ENCODE measurements around the gene MYL11.

MYL11 gene

GRCh38 chr16:30371248-30371816 lies 3.3 kb upstream of the MYL11 start:
- Histone ChIP-seq H2AFZ (ENCODE audit: low read length, unreplicated experiment) (no peak overlapping the region), H3K79me2 (ENCODE audit: control insufficient read depth, insufficient read depth, low read length, unreplicated experiment) (peaks cover 37% of the 10 kb centered on the region), H3K27ac (ENCODE audit: low read depth, low read length) (peak overlapping the region; percentile 28; the same call in 1 of the 2 replicates), H3K36me3 (ENCODE audit: insufficient read depth, low read length) (peaks cover 3% of the 10 kb centered on the region; the same call in 1 of the 2 replicates), H3K27me3 (ENCODE audit: insufficient read depth, low read length) (no peaks in the 10 kb centered on the region), H3K4me1 (ENCODE audit: control insufficient read depth, insufficient read depth, low read length, unreplicated experiment) (peaks cover 14% of the 10 kb centered on the region), H3K4me3 (ENCODE audit: low read depth, low read length) (peak overlapping the region; percentile 73)

DNA sequence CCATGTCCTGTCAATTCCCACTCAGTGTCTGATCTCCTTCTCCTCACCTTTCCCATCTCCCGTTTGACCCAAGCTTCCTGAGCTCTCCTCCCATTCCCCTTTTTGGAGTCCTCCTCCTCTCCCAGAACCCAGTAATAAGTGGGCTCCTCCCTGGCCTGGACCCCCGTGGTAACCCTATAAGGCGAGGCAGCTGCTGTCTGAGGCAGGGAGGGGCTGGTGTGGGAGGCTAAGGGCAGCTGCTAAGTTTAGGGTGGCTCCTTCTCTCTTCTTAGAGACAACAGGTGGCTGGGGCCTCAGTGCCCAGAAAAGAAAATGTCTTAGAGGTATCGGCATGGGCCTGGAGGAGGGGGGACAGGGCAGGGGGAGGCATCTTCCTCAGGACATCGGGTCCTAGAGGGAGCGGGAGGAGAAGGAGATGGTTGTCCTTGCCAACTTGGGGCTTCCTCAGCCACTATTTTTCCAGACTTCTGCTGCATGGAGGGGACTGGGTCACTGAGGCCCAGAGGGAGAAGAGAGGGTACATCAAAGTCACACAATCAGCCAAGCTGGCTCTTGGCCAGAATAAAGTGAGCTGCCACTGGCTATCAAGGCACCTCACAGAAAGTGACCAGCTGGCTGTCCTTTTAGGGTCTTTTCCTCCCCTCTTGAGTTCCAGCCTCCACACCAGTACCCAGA lies 2.4 kb upstream of the MYL11 start:
- peaks cover 9% of the 10 kb centered on the region for H3K4me1 ChIP-seq (ENCODE audit: control insufficient read depth, insufficient read depth, low read length, unreplicated experiment)
- no peaks in the 10 kb centered on the region for H3K36me3 ChIP-seq (ENCODE audit: insufficient read depth, low read length)
- no peak overlapping the region for H2AFZ ChIP-seq (ENCODE audit: low read length, unreplicated experiment)
- H3K27me3 ChIP-seq (ENCODE audit: insufficient read depth, low read length) = no peaks in the 10 kb centered on the region
- no peak overlapping the region for H3K4me3 ChIP-seq (ENCODE audit: low read depth, low read length)
- peaks cover 28% of the 10 kb centered on the region for H3K79me2 ChIP-seq (ENCODE audit: control insufficient read depth, insufficient read depth, low read length, unreplicated experiment)
- no peak overlapping the region for H3K27ac ChIP-seq (ENCODE audit: low read depth, low read length)

GRCh38 chr16:30372725-30373124 lies 1.9 kb upstream of the MYL11 start:
- H3K79me2 ChIP-seq (ENCODE audit: control insufficient read depth, insufficient read depth, low read length, unreplicated experiment) = peaks cover 23% of the 10 kb centered on the region
- H3K4me3 ChIP-seq (ENCODE audit: low read depth, low read length) = no peak overlapping the region
- H3K36me3 ChIP-seq (ENCODE audit: insufficient read depth, low read length) = no peaks in the 10 kb centered on the region
- H3K27ac ChIP-seq (ENCODE audit: low read depth, low read length) = no peak overlapping the region
- H2AFZ ChIP-seq (ENCODE audit: low read length, unreplicated experiment) = no peak overlapping the region
- no peaks in the 10 kb centered on the region for H3K27me3 ChIP-seq (ENCODE audit: insufficient read depth, low read length)
- H3K4me1 ChIP-seq (ENCODE audit: control insufficient read depth, insufficient read depth, low read length, unreplicated experiment) = peaks cover 6% of the 10 kb centered on the region

DNA sequence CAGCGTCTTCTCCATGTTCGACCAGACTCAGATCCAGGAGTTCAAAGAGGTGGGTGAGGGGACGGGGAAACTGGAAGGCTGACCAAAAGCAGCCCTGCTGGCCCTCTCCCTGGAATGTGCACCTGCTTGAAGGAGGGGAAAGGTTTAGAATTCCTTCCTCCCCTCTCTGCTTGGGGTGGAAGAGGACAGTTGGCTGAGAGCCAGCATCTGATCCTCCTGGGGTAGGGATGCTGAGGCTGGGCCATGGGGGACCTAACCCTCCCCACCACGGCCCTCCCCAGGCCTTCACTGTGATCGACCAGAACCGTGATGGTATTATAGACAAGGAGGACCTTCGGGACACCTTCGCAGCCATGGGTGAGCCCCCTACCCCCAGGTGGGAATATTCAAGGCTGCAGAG lies 1.3 kb downstream of the MYL11 start:
- H3K4me1 ChIP-seq (ENCODE audit: control insufficient read depth, insufficient read depth, low read length, unreplicated experiment) = peaks cover 6% of the 10 kb centered on the region

DNA sequence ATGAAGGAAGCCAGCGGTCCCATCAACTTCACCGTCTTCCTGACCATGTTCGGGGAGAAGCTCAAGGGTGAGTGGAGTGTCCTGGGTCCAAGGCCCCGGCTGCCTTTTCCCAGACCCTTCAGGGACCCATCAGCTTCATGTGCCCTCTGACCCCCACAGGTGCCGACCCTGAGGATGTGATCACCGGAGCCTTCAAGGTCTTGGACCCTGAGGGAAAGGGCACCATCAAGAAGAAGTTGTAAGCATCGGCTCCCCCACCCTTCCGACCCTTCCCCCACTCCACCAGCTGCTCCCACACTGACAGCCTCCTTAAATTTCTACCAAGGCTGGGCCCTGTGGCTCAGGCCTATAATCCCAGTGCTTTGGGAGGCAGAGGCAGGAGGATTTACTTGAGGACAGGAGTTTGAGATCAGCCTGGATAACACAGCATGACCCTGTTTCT lies 1.9 kb downstream of the MYL11 start:
- peaks cover 6% of the 10 kb centered on the region for H3K4me1 ChIP-seq (ENCODE audit: control insufficient read depth, insufficient read depth, low read length, unreplicated experiment)
- H3K36me3 ChIP-seq (ENCODE audit: insufficient read depth, low read length) = no peaks in the 10 kb centered on the region
- no peak overlapping the region for H3K27ac ChIP-seq (ENCODE audit: low read depth, low read length)
- H3K4me3 ChIP-seq (ENCODE audit: low read depth, low read length) = no peak overlapping the region
- no peak overlapping the region for H2AFZ ChIP-seq (ENCODE audit: low read length, unreplicated experiment)
- peaks cover 5% of the 10 kb centered on the region for H3K79me2 ChIP-seq (ENCODE audit: control insufficient read depth, insufficient read depth, low read length, unreplicated experiment)
- H3K27me3 ChIP-seq (ENCODE audit: insufficient read depth, low read length) = no peaks in the 10 kb centered on the region

More for the DNA sequence above, 1.3 kb downstream of the MYL11 start:
- Histone ChIP-seq H3K36me3 (ENCODE audit: insufficient read depth, low read length) (no peaks in the 10 kb centered on the region), H2AFZ (ENCODE audit: low read length, unreplicated experiment) (no peak overlapping the region), H3K79me2 (ENCODE audit: control insufficient read depth, insufficient read depth, low read length, unreplicated experiment) (peaks cover 5% of the 10 kb centered on the region), H3K27ac (ENCODE audit: low read depth, low read length) (no peak overlapping the region), H3K27me3 (ENCODE audit: insufficient read depth, low read length) (no peaks in the 10 kb centered on the region), H3K4me3 (ENCODE audit: low read depth, low read length) (no peak overlapping the region)

DNA sequence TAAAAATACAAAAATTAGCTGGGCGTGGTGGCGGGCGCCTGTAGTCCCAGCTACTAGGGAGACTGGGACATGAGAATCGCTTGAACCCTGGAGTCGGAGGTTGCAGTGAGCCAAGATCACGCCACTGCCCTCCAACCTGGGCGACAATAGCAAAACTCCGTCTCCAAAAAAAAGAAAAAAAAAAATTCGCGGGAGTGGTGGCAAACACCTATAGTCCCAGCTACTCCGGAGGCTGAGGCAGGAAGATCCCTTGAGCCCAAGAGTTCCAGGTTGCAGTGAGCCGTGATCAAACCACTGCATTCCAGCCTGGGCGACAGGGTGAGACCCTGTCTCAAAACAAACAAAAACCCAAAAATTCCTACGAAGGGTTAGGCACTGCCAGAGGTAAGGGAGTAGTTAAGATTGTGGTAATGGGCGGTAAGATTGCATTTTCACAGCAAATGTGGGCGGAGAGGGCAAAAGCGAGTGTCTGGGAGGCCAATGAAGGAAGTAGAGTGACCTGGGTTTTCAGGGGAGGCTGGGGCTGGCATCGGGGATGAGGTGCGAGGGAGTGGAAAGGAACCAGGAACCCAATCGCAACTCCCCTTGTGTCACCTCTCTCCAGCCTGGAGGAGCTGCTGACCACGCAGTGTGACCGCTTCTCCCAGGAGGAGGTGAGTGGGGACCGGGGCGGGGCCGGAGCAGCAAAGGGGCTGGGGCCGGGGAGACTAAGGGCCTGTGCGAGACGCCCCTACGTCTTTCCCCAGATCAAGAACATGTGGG lies 2.6 kb downstream of the MYL11 start:
- H2AFZ ChIP-seq (ENCODE audit: low read length, unreplicated experiment) = peak overlapping the region; percentile 95

GRCh38 chr16:30377812-30378235 lies 3.2 kb downstream of the MYL11 start:
- H2AFZ ChIP-seq (ENCODE audit: low read length, unreplicated experiment) = peak overlapping the region; percentile 95
- no peaks in the 10 kb centered on the region for H3K27me3 ChIP-seq (ENCODE audit: insufficient read depth, low read length)
- H3K4me1 ChIP-seq (ENCODE audit: control insufficient read depth, insufficient read depth, low read length, unreplicated experiment) = peaks cover 6% of the 10 kb centered on the region
- peak overlapping the region; percentile 97 for H3K27ac ChIP-seq (ENCODE audit: low read depth, low read length)
- peaks cover 5% of the 10 kb centered on the region for H3K79me2 ChIP-seq (ENCODE audit: control insufficient read depth, insufficient read depth, low read length, unreplicated experiment)
- peak overlapping the region; percentile 86 for H3K4me3 ChIP-seq (ENCODE audit: low read depth, low read length)
- no peaks in the 10 kb centered on the region for H3K36me3 ChIP-seq (ENCODE audit: insufficient read depth, low read length)

More for the DNA sequence above, 2.6 kb downstream of the MYL11 start:
- peaks cover 6% of the 10 kb centered on the region for H3K4me1 ChIP-seq (ENCODE audit: control insufficient read depth, insufficient read depth, low read length, unreplicated experiment)
- peak overlapping the region; percentile 86 for H3K4me3 ChIP-seq (ENCODE audit: low read depth, low read length)
- peak overlapping the region; percentile 97 for H3K27ac ChIP-seq (ENCODE audit: low read depth, low read length)
- no peaks in the 10 kb centered on the region for H3K36me3 ChIP-seq (ENCODE audit: insufficient read depth, low read length)
- H3K79me2 ChIP-seq (ENCODE audit: control insufficient read depth, insufficient read depth, low read length, unreplicated experiment) = peaks cover 5% of the 10 kb centered on the region
- no peaks in the 10 kb centered on the region for H3K27me3 ChIP-seq (ENCODE audit: insufficient read depth, low read length)

GRCh38 chr16:30378236-30379157 lies 3.9 kb downstream of the MYL11 start:
- Histone ChIP-seq H3K4me3 (ENCODE audit: low read depth, low read length) (peak overlapping the region; percentile 86), H3K27ac (ENCODE audit: low read depth, low read length) (peak overlapping the region; percentile 97), H3K79me2 (ENCODE audit: control insufficient read depth, insufficient read depth, low read length, unreplicated experiment) (peaks cover 5% of the 10 kb centered on the region), H2AFZ (ENCODE audit: low read length, unreplicated experiment) (peak overlapping the region; percentile 84), H3K36me3 (ENCODE audit: insufficient read depth, low read length) (no peaks in the 10 kb centered on the region), H3K27me3 (ENCODE audit: insufficient read depth, low read length) (no peaks in the 10 kb centered on the region), H3K4me1 (ENCODE audit: control insufficient read depth, insufficient read depth, low read length, unreplicated experiment) (peaks cover 6% of the 10 kb centered on the region)

DNA sequence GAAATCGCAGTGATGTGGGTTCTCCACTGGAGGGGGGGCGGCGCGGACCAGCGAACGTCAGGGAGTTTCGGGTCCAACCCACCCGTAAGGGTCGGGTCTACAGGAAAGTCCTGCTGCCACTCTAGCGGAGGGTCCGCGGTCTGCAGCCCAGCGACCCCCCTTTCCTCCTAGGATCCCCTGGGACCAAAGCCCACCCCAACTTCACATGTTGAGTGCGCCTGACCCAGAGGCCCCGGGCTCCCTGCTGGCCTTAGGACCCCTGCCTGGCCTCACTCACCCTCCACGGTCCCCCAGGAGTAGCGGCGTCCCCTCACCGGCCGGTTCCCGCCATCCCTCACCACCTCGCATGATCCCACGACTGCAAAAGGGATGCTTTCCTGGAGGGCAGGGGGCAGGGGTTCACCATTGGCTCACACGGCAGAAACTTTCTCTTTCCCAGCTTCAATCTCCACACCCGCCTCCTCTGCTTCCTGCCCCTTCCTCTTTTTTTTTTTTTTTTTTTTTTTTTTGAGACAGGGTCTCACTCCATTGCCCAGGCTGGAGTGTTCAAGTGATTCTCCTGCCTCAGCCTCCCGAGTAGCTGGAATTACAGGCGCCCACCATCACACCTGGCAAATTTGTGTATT lies 4.7 kb downstream of the MYL11 start:
- Histone ChIP-seq H2AFZ (ENCODE audit: low read length, unreplicated experiment) (no peak overlapping the region), H3K36me3 (ENCODE audit: insufficient read depth, low read length) (no peaks in the 10 kb centered on the region), H3K4me3 (ENCODE audit: low read depth, low read length) (peak overlapping the region; percentile 86), H3K27me3 (ENCODE audit: insufficient read depth, low read length) (no peaks in the 10 kb centered on the region), H3K79me2 (ENCODE audit: control insufficient read depth, insufficient read depth, low read length, unreplicated experiment) (peaks cover 5% of the 10 kb centered on the region), H3K4me1 (ENCODE audit: control insufficient read depth, insufficient read depth, low read length, unreplicated experiment) (peaks cover 6% of the 10 kb centered on the region), H3K27ac (ENCODE audit: low read depth, low read length) (no peak overlapping the region)

All from ACC112 (cell line).